Stimulated activated CD8-positive, alpha-beta memory T cell treated with anti-CD3 and anti-CD28 coated beads, Interleukin-15, amount 100 ng/mL, for 24 hours (primary cell): ENCODE data around the gene C3orf22.

Experiments
- DNase-seq: peaks from one replicate; pipeline ENCODE4 v3.0.0-alpha.2; 2020; ENCODE audit warnings: low read depth

The C3orf22 gene

DNA sequence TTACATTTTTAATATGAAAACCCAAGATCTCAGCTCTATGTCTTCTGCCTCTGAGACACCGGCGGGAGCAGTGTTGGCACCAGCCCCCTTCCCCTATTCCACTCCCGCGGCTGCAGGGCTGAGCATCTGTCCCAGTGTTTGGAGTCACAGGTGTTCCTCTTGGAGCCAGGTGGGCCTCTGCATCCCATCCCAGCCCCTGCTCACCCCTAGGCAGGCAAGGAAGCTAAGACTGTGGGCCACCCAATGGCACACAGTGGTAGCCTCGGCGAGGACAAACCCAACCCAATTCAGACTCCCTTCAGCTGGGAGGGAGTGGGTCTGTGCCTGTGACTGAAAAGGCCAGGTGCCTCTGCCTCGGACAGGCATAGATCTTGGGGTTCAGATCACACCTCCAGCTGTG lies 31.7 kb downstream of the C3orf22 start:
- no peak for DNase-seq

DNA sequence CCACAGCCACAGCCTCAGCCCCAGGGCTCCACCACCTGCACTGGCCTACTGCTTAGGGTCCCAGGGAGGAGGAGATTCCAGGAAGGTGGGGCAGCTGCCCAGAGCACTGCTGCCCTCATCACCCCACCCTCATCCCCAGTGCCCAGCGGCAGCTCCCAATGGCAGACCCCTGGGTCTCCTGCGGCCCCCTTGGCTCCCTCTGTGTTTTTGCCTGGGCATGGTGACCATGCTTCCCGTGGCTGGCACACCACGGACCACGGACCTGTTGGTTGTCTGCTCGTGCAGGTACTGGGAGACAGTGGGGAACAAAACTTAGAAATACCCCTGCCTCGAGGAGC lies 32.1 kb downstream of the C3orf22 start:
- no peak for DNase-seq

DNA sequence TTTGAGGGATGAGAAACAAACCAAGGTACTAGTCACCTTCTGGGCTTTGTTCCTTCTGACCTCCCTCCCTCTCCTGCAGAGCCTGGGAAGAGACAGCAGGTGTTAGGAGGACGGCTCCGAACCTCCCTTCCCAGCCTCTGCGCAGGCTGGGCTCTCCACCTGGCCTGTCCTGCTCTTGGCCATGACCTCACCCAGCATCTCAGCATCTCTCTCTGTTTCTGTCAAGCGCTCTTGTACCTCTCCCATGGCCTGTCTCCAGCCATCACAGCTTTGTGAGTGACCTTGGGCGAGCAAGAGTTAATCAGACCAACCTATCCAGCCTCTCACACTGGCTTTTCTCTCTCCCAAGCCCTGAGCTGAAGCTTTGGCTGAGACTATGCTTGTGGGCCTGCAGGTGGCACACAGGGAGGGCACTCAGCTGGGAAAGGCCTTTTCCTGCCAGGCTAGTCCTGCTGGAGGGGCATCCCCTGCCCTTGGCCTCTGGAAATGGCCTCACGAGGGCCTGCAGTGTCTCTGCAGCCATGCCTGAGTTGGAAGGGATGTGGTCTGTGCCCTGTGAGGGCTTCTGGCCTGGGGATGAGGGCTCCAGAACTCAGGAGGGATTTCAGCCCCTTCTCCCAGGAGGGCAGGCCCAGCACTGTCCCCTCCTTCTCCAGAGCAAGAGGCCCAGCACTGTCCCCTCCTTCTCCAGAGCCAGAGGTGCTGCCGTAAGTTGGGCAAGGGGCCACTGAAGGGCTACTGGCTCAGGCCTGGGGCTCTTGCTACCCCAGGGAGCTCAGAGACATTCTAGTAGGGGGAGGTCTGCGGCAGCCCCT lies 32.7 kb downstream of the C3orf22 start:
- no peak for DNase-seq

DNA sequence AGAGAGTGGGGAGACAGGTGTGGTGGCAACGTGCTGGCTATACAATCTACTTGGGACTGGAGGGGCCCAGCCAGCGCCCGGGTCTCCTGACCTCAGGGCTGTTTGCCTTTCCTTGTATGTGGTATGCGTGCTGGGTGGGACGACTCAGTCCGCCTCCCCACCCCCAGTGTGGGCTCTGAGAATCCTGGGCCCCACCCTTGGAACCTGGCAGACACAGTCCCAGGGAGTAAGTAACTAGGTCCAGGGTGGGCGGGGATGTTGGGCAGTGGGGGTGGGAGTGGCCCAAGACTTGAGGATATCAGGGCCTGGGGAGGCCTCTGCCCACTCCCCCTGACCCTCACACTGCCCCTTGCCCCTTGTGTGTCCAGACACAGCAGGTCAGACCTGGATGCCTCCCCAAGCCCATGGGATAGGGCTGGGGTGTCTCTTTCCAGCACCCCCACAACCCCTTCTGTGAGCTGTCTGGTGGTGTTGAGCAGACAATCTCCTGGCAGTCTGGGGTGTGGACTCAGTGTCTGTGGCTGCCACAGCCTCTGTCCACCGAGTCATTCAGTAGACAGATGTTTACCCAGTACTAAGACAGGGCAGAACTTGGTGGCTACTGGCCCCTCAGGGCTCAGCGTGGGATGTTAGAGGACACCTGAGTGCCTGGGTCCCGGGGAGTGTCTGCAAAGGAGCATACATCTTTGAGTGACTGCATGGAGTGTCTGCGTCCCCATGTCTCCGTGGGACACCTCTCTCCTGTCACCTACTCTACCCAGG lies 33.5 kb downstream of the C3orf22 start:
- DNase-seq = no peak

DNA sequence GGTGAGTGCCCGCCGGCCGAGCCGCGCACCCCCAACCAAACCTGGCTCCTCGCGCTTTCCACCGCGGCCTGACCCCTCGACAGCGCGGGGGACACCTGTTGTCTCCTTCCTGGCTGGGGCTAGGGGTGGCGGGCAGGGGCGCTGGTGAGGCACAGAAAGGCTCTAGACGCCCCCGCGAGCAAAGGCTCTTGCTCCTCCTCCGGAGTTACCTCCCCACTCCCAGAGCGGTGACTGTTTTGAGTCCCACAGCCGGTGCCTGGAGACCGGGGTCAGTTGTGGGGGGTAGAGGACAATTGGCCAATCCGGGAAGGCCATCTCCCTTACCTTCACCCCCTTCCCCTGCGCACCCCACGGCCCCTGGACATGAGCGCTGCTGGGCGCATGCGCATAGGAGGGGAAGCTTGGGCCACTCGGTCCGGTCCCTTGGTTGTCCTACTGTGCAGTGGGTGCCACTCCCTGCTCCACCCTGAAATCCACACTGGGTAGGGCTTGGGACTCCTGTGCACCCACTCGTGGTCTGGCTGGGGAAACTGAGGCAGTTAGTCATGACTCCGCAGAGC lies 34.2 kb downstream of the C3orf22 start:
- DNase-seq = no peak

DNA sequence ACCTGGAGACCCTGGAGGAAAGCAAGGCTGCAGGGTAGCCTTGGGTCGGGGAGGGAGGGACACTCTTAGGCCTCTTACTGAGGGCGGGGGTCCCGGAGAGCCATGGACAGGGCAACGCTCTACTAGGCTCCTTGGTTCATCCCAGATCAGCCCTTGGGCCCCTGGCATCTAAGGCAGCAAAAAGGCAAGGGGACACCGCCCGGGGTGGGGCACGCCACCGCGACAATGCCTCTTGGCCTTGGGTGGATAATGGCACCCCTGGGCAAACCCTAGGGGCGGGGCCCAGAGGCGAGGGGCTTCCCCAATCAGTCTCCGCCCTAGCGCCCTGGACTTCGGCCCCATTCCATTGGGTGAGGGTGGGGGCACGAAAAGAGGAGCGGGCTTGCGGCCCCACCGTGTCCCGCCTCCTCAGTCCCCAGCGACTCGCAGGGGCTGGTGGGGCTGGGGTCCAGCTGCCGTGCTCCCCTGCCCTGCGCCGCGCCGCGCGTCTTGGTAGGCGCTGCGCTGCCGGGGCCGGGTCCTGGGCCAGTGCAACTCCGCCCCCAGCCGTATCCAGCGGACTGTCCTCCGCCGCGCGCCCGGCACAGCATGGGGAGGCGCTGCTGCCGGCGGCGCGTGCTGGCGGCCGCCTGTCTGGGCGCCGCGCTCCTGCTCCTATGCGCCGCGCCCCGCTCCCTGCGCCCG lies 34.8 kb downstream of the C3orf22 start, which contains the start of gene CHST13:
CHST13 (plus strand) TSS at position 411 of the 684 bp plus-strand sequence; CDS start at position 589, 178 bp downstream.
- DNase-seq = no peak

DNA sequence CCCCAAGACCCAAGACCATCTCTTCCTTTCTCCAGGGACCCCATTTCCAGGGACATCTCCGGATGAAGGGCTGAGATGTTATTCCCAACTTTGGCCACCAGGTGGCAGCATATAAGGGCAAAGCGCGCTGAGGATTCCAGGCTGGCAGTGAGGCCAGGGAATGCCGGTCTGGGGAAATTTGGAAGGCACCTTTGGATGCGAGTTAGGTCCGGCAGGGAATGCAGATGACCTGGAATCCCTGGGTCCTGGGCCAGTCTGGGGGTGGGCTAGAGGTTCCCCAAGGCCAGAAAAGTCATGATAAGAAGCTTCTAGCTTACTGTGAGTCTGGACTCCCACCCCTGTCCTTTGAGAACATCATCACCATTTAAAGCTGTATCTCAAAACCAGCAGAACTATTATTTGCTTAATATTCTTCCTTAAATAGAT lies 36.4 kb downstream of the C3orf22 start:
- peak; percentile 17 for DNase-seq

DNA sequence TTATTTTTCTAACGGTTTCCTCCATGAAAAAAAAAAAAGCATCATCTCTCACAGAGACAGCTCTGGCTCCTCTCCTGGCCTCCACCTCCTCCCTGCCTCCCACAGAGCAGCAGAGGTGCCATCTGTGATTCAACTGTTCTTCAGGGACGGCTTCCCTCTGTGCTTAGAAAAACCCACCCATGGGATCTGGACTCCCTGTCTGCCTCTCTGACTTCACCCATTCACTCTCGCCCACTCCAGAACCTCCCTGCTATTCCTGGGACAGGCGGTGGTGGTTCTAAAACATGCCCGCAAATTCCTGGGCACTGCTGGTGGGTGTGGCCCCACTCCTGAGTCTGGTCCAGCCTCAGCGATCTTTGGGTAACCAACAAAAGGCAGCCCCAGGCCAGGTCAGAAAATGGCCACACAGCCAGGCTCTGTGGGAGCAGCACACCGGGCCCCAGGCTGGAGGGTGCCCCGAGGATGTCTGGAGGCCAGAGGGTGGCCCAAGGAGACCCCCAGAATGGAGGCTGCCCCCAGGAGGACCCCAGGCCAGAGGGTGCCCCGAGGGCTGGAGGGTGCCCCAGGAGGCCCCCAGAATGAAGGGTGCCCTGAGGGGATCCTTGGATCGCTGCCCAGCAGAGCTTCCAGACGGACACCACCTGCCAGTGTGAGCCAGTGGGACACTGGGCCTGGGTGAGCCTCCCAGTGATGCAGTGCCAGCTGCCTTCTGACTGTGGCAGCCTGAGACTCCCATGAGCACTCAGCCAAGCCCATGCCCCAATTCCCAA lies 37.4 kb downstream of the C3orf22 start:
- no peak for DNase-seq

DNA sequence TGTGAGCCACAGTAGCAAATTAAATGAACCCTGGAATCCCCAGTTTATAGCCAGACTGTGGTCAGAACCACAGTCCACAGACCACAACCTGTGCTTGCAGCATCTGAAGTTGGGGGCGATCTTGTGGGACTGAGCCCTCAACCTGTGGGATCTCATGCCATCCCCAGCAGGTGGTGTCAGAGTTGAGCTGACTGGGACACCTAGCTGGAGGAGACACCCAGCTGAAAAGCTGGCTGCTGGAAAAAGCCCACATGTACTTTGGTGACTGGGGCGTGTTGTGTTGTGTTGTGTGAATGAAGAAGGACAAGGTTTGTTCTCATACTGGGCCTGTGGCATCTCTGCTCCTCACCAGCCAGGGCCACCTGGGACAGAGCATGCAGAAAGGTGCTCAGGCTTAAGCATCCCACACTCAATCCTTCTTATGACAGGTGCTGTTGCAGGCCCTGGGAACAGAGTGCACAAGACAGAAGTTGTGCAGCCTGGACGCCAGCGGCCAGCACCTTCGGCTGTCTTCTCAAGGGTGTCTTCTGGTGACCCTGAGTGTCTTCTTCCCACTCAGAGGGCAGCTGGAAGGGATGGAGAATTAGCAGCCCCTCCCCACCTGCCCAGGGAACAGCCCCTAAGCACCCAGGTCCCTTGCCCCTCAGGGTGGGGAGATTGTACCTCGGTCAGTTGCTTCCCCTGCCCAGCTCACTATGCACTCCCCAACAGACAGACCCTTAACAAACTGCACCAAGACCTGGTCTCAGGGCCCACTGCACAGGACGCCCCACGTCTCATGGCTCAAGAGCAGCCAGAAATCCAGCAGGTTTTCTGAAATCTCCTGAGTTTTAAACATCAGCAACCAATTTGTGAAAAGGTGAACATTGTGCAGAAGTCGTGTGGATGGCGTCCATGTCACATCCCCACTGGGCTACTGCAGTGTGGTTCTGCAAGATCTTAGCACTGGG lies 39.0 kb downstream of the C3orf22 start:
- no peak for DNase-seq

DNA sequence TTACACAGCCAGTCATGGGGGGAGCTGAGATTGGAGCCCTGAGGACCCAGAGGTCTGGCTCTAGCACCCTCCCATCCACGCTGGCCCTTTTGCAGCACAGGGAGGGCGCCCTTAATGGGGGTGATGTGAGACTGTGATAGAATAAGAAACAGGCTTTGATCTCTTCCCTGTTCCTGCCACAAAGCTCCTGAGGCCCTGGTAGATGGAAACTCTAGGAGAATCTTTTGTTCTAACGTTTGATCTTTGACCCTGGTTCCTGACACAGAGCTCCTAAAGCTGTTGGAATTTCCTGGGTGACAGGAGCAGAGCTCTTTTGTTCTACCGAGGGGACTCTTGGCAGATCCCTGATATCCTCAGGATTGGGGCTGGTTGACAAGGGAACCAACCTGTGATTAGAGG lies 40.0 kb downstream of the C3orf22 start:
- no peak for DNase-seq

DNA sequence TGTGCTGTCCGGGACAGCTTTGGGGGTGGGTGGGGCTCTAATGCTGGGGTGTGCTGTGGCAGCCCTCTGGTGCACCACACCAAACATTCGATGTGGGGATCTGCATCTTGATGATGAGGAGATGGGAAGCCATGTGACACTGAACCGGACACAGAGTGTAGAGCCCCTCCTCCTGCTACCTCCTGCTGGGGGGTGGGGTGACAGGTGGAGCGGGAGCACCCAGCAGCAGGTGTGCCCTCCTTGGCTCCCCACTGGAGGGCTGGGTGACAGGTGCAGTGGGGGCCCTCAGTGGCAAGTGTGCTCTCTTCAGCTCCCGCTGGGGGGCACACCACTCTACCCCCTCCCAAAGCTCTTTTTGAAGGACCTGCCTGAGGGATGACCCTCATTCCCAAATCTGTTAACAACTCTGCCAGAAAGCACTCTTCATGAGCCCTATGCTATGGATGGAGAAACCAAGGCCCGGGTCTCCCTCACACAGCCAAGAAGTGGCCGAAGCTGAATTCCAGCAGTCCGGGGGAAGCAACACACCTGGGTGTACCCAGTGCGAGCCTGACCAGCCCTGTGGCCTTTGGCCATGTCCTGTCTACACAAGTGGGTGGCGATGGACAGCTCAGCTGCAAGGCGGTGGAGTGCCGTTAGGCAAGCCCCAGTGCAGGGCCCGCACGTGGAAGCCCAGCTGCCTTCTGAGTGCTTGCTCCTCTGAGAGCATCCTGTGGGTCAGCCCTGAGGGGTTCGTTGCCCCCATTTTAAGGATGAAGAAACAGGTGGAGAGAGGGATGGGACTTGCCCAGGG lies 40.5 kb downstream of the C3orf22 start:
- DNase-seq = no peak

DNA sequence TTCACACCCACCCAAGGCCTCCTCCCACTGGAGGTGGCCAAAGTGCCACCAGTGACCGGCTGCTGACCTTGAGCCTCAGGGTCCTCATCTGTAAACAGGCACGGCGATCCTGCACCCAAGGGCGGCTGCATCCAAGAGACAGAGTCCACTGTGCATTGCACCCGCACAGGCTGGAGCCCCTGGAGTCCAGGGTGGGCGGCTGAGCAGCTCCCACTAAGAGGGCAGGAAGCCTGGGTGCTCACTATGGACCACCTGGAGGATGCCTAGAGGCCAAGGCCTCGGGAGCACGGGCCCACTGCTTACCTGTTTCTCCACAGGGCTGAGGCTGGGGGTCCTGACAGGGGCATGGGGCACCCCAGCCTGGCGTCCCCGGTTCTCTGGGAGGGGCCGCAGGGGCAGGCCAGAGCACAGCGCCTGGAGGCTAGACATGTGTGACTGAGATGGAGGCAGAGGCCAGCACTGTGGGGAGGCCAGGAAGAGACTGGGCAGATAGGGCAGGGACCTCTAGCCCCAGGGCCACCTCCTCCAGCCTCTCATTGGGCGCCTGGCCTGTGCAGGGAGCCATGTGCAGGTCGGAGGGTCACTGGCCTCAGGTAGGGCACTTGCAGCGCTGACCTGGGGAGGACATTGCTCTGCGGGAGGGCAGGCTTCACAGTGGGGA lies 41.3 kb downstream of the C3orf22 start, which contains the start of gene UROC1:
UROC1 (minus strand) TSS at position 483 of the 661 bp plus-strand sequence; CDS start at position 429, 54 bp downstream.
- DNase-seq = no peak

DNA sequence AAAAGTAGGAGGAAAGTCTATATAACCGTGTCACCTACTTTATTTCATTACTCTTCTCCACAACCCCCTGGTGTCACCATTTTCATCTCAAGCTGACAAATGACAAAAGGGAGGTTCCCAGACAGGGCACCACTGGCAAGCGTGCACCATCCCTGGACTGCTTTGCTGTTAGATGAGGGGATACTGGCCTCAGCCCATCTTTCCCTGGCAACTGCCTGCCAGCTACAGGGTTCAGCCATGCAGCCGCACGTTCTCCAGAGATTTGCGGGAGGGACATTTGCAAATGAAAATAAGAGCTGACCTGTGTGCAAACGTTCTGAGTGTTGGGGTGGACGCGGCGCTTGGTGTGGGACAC lies 41.8 kb downstream of the C3orf22 start:
- DNase-seq = no peak

DNA sequence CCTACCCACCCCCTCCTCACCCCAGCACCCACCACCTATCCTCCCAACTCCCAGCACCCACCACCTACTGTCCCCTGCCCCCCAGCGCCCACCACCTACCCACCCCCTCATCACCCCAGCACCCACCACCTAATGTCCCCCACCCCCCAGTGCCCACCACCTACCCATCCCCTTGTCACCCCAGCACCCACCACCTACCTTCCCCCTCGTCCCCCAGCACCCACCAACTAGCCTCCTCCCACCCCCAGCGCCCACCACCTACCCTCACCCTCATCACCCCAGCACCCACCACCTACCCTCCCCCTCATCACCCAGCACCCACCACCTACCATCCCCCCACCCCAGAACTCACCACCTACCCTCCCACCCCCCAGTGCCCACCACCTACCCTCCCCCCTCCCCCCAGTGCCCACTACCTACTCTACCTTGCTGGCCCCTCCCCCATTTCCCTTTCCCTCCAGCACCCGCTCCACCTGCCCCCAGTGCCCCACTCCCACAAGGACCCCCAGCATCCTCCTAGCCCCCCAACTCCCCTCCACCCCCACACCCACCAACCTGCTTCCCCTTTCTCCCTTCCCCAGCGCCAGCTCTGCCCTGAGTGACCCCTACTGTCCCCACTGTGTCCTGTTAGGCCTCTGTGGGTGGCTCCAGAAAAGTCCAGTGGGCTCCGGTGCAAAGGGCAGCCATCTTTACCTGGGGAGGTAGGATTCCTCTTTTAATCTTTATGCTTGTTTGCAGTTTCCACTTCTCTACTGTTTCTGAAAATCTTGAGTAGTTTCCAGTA lies 42.4 kb downstream of the C3orf22 start:
- DNase-seq = no peak

DNA sequence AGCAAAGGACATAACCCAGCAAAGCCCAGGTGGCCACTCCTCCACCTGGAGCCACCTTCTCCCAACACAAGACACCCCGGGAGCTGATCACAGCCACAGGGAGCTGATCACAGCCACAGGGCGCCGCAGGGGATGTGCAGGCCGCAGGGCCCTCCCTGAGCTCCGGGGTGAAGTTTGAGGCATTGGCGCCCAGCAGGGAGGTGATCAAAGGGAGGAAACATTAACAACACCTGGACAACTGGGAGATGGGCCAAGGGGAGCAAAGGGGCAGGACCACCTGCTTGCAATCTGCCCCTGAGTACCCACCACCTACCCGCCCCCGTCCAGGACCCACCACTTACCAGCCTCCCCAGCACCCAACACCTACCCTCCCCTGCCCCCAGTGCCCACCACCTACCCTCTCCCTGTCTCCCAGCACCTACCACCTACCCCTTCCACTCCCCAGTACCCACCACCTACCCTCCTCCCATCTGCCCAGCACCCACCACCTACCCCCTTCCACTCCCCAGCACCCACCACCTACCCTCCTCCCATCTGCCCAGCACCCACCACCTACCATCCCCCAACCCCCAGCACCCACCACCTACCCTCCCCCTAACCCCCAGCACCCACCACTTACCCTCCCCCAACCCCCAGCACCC lies 43.5 kb downstream of the C3orf22 start:
- no peak for DNase-seq

DNA sequence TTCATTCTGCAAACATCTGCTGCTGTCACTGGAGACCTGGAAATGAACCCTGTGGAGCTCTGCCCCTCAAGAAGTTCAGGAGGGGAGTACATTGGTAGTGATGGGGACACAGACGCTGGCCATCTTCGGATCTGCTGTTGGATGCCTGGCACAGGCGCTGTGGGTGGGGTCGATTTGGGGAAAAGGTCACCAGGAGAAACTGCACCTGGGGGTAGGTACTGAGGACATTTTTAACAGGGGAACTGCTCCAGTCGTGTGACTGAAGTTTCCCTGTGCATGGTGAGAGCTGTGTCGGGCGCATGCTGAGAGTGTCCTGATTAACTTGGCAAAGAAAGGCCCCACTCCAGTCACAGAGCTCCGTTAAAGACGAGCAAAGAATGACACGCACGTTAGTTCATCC lies 44.6 kb downstream of the C3orf22 start:
- no peak for DNase-seq

DNA sequence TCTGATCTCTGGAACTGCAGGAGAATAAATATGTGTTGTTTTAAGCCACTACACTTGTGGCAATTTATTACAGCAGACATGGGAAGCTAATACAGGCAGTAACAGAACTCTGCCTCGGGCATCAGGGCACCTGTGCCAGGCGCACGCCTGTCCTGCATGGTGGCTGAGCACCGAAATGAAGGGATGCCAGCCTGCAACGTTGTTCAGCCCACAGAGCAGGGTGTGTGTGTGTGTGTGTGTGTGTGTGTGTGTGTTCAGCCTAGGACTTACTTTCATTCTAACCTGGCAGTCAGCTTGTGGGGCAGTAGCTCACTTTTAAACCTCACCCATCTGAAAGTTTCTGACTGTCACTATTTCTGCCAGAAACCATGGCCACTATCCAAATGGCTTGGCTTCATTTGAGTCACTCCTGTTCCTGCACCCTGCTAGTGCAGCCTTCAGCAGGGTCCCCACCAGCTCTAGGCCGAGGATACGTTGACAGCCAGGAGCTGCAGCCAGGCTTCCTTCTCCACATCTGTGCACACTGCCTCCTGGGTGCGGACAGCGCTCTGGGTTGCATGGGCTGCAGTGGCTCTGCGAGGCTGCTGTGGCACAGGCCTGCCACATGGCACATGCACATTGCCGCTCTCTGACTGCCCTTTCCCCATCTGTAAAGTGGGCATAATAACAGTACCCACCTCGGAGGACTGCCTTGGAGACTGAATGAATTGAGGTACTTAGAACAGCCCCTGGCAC lies 45.6 kb downstream of the C3orf22 start:
- DNase-seq = no peak
